ENCODE data around the gene SFRP2.

DNA sequence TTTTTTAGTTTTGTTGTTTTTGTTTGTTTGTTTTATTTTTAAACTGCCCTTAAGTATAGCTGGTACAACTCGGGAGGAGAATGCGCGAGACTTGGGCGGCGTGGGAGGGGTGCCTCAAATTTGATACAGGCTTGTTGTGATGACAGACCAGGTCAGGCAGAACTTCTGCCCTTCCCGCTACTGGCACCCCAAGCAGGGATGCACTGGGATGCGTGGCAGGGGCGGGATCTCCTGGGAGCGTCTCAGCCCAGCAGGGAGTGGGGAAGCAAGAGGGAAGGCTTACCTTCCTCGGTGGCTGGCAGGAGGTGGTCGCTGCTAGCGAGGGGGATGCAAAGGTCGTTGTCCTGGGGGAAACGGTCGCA lies 851 bp downstream of the SFRP2 start:
- TF ChIP-seq, protein P1, sequence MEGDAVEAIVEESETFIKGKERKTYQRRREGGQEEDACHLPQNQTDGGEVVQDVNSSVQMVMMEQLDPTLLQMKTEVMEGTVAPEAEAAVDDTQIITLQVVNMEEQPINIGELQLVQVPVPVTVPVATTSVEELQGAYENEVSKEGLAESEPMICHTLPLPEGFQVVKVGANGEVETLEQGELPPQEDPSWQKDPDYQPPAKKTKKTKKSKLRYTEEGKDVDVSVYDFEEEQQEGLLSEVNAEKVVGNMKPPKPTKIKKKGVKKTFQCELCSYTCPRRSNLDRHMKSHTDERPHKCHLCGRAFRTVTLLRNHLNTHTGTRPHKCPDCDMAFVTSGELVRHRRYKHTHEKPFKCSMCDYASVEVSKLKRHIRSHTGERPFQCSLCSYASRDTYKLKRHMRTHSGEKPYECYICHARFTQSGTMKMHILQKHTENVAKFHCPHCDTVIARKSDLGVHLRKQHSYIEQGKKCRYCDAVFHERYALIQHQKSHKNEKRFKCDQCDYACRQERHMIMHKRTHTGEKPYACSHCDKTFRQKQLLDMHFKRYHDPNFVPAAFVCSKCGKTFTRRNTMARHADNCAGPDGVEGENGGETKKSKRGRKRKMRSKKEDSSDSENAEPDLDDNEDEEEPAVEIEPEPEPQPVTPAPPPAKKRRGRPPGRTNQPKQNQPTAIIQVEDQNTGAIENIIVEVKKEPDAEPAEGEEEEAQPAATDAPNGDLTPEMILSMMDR (IDR thresholded peaks at IDR 0.05), result no peak
- TF ChIP-seq POLR2A (IDR thresholded peaks at IDR 0.05), result no peak

Measured in body of pancreas (tissue), 4 donors.